Stimulated activated naive CD4-positive, alpha-beta T cell (primary cell): ENCODE results near the gene RAD51.
A peak's percentile ranks its signal among the peaks of the same experiment; 100 is the strongest.
"Not testable (repeated sequence)": the region's sequence is repeated elsewhere in the genome, so short reads cannot be mapped to it uniquely, and the experiment has no call there.

Experiments
- DNase-seq, 6 experiments: peaks; one replicate each; lab custom pipeline; 2025; lab: John Stamatoyannopoulos, UW

RAD51 gene

GRCh38 chr15:40694688-40695468 is at the start of gene RAD51:
TSS of gene RAD51 (plus strand) at chr15:40695174. CDS start at chr15:40698759, 3,585 bp downstream.
- DNase-seq: peak; percentile 85 to 96 (median 88)

DNA sequence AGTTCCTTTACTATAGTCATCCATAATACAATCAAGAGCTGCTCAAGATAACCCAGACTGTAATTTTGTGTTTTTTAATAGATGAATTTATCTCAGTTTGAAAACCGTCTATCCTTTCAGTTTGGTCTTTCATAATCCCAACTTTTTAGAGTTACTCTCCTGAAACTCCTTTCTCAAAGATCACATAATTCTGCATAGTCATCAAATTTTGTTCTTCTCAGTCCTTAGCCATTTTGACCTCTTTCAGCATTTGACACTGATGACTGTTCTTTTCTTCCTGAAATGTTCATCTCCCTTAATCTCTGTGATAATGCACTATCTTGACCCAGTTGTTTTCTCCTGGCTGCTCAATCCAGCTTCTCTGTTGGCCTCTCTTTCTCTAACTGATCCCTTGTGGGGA is 47.5 kb upstream of the RAD51 start:
- DNase-seq: no peak

GRCh38 chr15:40650479-40650878 is 44.5 kb upstream of the RAD51 start:
- no peak for DNase-seq

DNA sequence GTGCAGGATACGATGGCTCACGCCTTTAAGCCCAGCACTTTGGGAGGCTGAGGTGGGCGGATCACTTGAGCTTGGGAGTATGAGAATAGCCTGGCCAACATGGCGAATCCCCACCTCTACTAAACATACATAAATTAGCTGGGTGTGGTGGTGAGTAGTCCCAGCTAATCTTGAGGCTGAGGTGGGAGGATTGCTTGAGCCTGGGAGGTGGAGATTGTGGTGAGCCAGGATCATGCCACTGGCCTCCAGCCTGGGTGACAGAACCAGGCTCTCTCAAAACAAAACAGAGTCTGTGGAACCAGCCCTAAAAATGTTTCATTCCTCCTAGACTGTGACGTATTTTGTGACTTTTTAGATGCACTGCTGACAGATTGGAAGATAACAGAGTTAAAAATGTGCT is 34.3 kb upstream of the RAD51 start:
- DNase-seq: no peak

DNA sequence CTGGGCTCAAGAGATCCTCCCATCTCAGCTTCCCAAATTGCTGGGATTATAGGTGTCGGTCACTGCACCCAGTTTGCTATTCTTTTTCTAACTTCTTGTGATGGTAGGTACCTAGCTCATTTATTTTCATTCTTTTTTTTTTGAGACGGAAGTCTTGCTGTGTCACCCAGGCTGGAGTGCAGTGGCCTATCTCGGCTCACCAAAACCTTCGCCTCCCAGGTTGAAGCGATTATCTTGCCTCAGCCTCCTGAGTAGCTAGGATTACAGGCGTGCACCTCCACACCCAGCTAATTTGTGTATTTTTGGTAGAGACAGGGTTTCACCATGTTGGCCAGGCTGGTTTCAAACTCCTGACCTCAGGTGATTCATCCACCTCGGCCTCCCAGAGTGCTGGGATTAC is 30.1 kb upstream of the RAD51 start:
- no peak for DNase-seq

DNA sequence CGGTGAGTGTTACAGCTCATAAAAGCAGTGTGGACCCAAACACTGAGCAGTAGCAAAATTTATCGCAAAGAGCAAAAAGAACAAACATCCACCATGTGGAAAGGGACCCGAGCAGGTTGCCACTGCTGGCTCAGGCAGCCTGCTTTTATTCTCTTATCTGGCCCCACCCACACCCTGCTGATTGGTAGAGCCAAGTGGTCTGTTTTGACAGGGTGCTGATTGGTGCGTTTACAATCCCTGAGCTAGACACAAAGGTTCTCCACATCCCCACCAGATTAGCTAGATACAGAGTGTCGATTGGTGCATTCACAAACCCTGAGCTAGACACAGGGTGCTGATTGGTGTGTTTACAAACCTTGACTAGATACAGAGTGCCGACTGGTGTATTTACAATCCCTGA is 18.7 kb upstream of the RAD51 start:
- not testable (repeated sequence) for DNase-seq

DNA sequence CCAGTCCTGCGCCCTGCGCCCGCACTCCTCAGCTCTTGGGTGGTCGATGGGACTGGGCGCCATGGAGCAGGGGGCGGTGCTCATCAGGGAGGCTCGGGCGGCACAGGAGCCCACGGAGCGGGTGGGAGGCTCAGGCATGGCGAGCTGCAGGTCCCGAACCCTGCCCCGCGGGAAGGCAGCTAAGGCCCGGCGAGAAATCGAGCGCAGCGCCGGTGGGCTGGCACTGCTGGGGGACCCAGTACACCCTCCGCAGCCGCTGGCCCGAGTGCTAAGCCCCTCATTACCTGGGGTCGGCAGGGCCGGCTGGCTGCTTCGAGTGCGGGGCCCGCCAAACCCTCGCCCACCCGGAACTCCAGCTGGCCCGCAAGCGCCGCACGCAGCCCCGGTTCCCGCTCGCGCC is 18.1 kb upstream of the RAD51 start:
- not testable (repeated sequence) for DNase-seq

DNA sequence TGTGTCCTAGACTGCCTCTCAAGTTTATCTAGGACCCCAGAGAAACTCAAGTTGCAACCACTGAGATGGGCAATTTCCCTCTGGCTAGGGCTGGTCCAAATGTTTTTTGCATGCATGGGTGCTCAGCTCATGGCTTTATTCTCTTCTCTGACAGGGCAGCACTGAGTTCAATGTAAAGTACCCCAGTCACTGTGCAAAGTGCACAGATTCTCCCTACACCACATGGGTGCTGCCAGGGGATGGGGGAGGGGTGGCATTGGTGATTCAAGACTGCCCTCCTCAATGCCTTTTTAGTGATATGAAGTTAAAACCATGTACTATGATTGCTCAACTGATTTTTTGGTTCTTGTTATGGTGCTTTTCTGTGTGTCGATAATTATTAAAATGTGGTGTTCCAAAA is 14.8 kb upstream of the RAD51 start:
- no peak for DNase-seq

- not testable (repeated sequence) for DNase-seq
Observed at GRCh38 chr15:40680959-40681358, 14.0 kb upstream of the RAD51 start.

DNA sequence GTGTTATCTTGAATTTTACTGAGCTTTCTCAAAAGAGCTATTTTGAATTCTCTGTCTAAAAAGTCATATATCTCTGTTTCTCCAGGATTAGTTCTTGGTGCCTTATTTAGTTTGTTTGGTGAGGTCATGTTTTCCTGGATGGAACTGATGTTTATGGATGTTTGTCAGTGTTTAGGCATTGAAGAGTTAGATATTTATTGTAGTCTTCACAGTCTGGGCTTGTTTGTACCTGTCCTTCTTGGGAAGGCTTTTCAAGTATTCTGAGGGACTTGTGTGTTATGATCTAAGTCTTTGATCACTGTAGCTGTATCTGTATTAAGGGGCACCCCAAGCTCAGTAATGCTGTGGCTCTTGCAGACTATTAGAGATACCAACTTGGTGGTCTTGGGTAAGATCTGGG is 10.6 kb upstream of the RAD51 start:
- no peak for DNase-seq

DNA sequence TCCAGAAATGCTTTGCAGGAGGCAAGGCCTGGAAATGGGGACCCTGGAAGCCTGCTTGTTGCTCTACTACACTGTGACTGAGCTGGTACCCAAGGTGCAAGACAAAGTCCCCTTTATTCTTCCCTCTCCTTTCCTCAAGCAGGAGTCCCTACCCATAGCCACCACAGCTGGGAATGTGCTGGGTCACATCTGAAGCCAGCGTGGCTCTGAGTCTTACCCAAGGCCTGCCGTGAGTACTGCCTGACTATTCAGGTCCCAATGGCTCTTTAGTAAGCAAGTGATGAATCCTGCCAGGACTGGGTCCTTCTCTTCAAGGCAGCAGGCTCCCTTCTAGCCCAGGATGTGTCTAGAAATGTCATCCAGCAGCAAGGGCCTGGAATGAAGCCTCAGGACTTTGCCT is 9.6 kb upstream of the RAD51 start:
- DNase-seq: no peak

- no peak for DNase-seq
Observed at GRCh38 chr15:40688932-40689799, 5.8 kb upstream of the RAD51 start.

DNA sequence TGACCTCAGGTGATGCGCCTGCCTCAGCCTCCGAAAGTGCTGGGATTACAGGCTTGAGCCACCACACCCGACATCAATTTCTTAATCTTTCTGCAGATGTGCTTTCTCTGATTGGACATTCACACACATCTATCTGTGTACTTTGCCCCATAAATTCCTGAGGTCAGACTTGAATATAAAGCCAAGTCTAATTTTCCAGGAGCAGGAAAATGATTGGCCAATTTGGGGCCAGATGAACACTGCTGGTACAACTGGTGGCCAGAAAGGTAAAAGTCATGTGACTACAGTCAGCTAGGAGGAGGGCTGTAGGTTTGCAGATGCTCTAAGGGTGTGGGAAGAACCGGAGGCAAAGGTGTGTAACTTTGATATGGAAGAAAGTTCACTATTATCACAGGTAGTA is 3.2 kb upstream of the RAD51 start:
- DNase-seq: no peak

GRCh38 chr15:40693904-40694687 is 878 bp upstream of the RAD51 start:
- peak in 1 of 6 experiments; percentile 35 for DNase-seq

DNA sequence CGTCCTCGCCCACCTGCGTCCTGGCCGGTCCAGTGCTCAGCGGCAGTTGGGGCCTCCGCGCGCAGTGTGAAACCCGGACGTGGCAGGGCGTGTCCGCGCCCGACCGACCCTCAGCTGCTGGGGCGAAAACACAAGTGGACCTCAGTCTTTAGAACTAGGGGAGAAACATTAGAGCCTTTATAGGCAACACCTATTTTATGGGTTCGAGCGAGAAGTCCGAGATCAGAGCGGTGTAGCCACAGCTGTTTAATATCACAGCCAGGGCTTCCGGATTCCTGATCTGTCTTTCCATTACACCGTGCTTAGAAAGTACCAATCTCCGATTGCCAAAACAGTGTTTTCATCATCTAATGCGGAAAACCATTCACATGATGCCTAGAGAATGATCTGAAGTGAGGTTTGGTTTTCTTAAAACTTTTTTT is 506 bp downstream of the RAD51 start:
- DNase-seq: peak in 2 of 6 experiments; percentile 11 to 16

DNA sequence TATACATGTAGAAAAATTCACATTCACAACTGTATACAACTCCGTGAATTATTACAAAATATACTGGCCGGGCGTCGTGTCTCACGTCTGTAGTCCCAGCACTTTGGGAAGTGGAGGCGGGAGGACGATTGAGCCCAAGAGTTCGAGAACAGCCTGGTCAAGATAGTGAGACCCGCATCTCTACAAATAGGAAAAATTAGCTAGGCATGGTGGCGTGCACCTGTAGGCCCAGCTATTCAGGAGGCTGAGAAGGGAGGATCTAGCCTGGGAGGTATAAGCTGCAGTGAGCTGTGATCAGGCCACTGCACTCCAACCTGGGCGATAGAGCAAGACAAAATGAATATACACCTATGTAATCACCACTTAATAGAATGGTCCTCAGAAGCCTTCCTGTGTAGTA is 1.3 kb downstream of the RAD51 start:
- no peak for DNase-seq

GRCh38 chr15:40697916-40698315 is 2.9 kb downstream of the RAD51 start:
- no peak for DNase-seq

- peak in 2 of 6 experiments; percentile 3 to 13 for DNase-seq
Observed at GRCh38 chr15:40702077-40702476, 7.1 kb downstream of the RAD51 start.

DNA sequence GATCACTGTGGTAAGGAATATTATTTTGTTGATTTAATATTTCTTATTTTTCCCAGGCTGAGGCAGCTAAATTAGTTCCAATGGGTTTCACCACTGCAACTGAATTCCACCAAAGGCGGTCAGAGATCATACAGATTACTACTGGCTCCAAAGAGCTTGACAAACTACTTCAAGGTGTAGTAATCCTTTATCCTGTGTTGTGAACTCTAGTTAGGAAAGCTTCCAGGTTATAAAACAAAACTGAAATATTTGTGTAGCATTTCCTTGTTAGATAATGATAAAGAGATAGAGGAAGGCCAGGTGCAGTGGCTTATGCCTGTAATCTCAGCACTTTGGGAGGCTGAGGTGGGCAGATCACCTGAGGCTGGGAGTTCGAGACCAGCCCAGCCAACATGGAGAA is 11.1 kb downstream of the RAD51 start:
- DNase-seq: no peak

GRCh38 chr15:40714144-40714543 is 19.2 kb downstream of the RAD51 start:
- DNase-seq: no peak

DNA sequence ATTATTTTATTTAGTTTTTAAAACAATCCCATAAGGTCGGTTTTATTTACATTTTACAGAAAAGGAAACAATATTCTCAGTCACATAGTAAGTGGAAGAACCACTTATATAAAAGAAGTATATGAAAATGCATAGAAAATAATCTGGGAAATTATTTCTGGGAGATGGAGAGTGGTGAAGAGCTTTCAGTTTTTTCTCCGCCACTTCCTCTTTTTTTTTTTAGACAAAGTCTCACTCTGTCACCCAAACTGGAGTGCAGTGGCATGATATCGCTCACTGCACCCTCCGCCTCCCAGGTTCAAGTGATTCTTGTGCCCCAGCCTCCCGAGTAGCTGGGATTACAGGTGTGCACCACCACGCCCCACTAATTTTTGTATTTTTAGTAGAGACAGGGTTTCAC is 21.2 kb downstream of the RAD51 start:
- no peak for DNase-seq

DNA sequence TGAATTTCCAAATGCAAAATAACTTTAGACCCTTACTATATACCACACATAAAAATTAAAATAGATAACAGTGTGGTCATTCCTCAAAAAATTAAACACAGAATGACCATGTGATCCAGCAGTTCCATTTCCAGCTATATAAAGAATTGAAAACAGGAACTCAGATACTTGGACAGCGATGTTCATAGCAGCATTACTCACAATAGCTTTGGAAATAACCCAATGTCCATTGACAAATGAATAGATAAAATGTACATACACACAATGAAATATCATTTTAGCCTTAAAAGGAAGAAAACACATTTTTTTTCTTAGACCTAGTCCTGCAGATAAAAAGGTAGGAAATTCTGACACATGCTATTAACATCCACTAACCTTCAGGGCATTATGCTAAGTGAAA is 26.7 kb downstream of the RAD51 start:
- DNase-seq: no peak
